GM23338 (cell line): ENCODE results near the gene SLC2A1. TPM values are rescaled to one million over a fixed set of nuclear protein-coding genes. Genes with fewer than 3 reads are reported as not detected.

Experiments used
- ATAC-seq: fragments of 200-7000 bp; cut with Tn5 transposase; 3 replicates; pipeline ENCODE4 v1.9.1; 2020
- DNase-seq: peaks from one replicate; pipeline ENCODE4 v3.0.0-alpha.2; 2015; ENCODE audit warnings: low spot score
- H2AFZ ChIP-seq: fragments of 200-600 bp; sonication (generic); 2 replicates; pipeline ENCODE4 v1.8.0; 2016; ENCODE audit warnings: antibody characterized with exemption, mild to moderate bottlenecking, moderate library complexity
- H3F3A ChIP-seq: fragments of 200-600 bp; sonication (generic); replicated peaks from 2 replicates; pipeline ENCODE4 v1.8.0; 2017; ENCODE audit warnings: antibody characterized with exemption, mixed run types, low read depth
- H3K27ac ChIP-seq: fragments of 200-600 bp; sonication (generic); 2 replicates; pipeline ENCODE4 v1.6.1; 2016; ENCODE audit warnings: low read depth
- H3K27me3 ChIP-seq: fragments of 200-600 bp; sonication (generic); 2 replicates; pipeline ENCODE4 v1.8.0; 2016; ENCODE audit warnings: mild to moderate bottlenecking, mixed run types, moderate library complexity; ENCODE audit not compliant: insufficient read depth
- H3K36me3 ChIP-seq: fragments of 200-600 bp; sonication (generic); 2 replicates; pipeline ENCODE4 v1.8.0; 2016; ENCODE audit warnings: mild to moderate bottlenecking; ENCODE audit not compliant: insufficient read depth
- H3K4me1 ChIP-seq: fragments of 200-600 bp; sonication (generic); 2 replicates; pipeline ENCODE4 v1.8.0; 2016; ENCODE audit warnings: mild to moderate bottlenecking, moderate library complexity; ENCODE audit not compliant: insufficient read depth
- H3K4me2 ChIP-seq: fragments of 200-600 bp; sonication (generic); 2 replicates; pipeline ENCODE4 v1.7.1; 2017; ENCODE audit warnings: mixed run types
- H3K4me3 ChIP-seq: fragments of 200-600 bp; sonication (generic); 2 replicates; pipeline ENCODE4 v1.6.1; 2016; ENCODE audit warnings: mixed run types
- H3K79me2 ChIP-seq: fragments of 200-600 bp; sonication (generic); replicated peaks from 2 replicates; pipeline ENCODE4 v1.8.0; 2017; ENCODE audit warnings: mild to moderate bottlenecking; ENCODE audit not compliant: insufficient read depth
- H3K9me2 ChIP-seq: fragments of 200-600 bp; sonication (generic); 2 replicates; pipeline ENCODE4 v1.8.0; 2017; ENCODE audit not compliant: insufficient read depth
- H4K20me1 ChIP-seq: fragments of 200-600 bp; sonication (generic); replicated peaks from 2 replicates; pipeline ENCODE4 v1.8.0; 2017; ENCODE audit warnings: mild to moderate bottlenecking; ENCODE audit not compliant: insufficient read depth
- H3K27ac Mint-ChIP-seq: 2 replicates; pipeline ENCODE4 v1.8.0; 2020; ENCODE audit warnings: inconsistent platforms, mild to moderate bottlenecking, moderate library complexity, mixed read lengths
- H3K27me3 Mint-ChIP-seq: 3 replicates; pipeline ENCODE4 v1.8.0; 2022; ENCODE audit warnings: low read depth, mild to moderate bottlenecking, moderate library complexity, mixed read lengths, inconsistent platforms; ENCODE audit not compliant: insufficient read depth, poor library complexity
- H3K36me3 Mint-ChIP-seq: 3 replicates; pipeline ENCODE4 v1.8.0; 2021; ENCODE audit warnings: low read depth, mild to moderate bottlenecking, inconsistent platforms, moderate library complexity, mixed read lengths
- H3K4me1 Mint-ChIP-seq: 3 replicates; pipeline ENCODE4 v1.8.0; 2020; ENCODE audit warnings: mild to moderate bottlenecking, inconsistent platforms, mixed read lengths
- H3K4me3 Mint-ChIP-seq: 3 replicates; pipeline ENCODE4 v1.8.0; 2021; ENCODE audit warnings: moderate library complexity, mild to moderate bottlenecking, inconsistent platforms, mixed read lengths
- H3K9me3 Mint-ChIP-seq: 3 replicates; pipeline ENCODE4 v1.8.0; 2020; ENCODE audit warnings: moderate library complexity, mild to moderate bottlenecking, inconsistent platforms, mixed read lengths
- CREB1 ChIP-seq: fragments of 250-450 bp; sonication (Bioruptor Pico); IDR thresholded peaks from 2 replicates; pipeline ENCODE4 v1.5.0; 2020; ENCODE audit warnings: low read depth, mild to moderate bottlenecking, moderate library complexity
- CTCF ChIP-seq, 2 experiments: fragments of 200-600 bp in 1 of 2; sonication (generic) in 1 of 2; conservative IDR thresholded peaks; 2 replicates each; pipeline versions ENCODE4 v1.5.1 to v1.6.1; 2016 to 2017; ENCODE audit warnings: antibody characterized with exemption in 2 of 2, low read depth in 2 of 2, mild to moderate bottlenecking in 2 of 2, moderate library complexity in 1 of 2
- EZH2 ChIP-seq: fragments of 200-600 bp; sonication (generic); IDR thresholded peaks from one replicate; pipeline ENCODE4 v1.8.0; 2017; ENCODE audit warnings: antibody characterized with exemption, mild to moderate bottlenecking, low read depth; ENCODE audit not compliant: unreplicated experiment
- EZH2phosphoT487 ChIP-seq: fragments of 200-600 bp; sonication (generic); IDR thresholded peaks from one replicate; pipeline ENCODE4 v1.8.1; 2018; ENCODE audit warnings: antibody characterized with exemption; ENCODE audit not compliant: unreplicated experiment
- JUNB ChIP-seq: IDR thresholded peaks from one replicate; pipeline ENCODE4 v1.6.1; 2016; ENCODE audit warnings: antibody characterized with exemption; ENCODE audit not compliant: unreplicated experiment
- NANOG ChIP-seq: IDR thresholded peaks from 2 replicates; pipeline ENCODE4 v1.6.1; 2016; ENCODE audit warnings: antibody characterized with exemption, borderline replicate concordance
- POLR2AphosphoS5 ChIP-seq: IDR thresholded peaks from 2 replicates; pipeline ENCODE4 v1.6.1; 2016; ENCODE audit warnings: antibody characterized with exemption, low read depth
- STAT1 ChIP-seq: IDR thresholded peaks from one replicate; pipeline ENCODE4 v1.6.1; 2016; ENCODE audit warnings: antibody characterized with exemption; ENCODE audit not compliant: unreplicated experiment
- ZNF114 ChIP-seq: fragments of 250-450 bp; sonication (Bioruptor Pico); IDR thresholded peaks from 2 replicates; pipeline ENCODE4 v1.5.0; 2020; ENCODE audit warnings: mild to moderate bottlenecking, moderate library complexity
- ZNF331 ChIP-seq: fragments of 250-450 bp; sonication (Bioruptor Pico); IDR thresholded peaks from 2 replicates; pipeline ENCODE4 v1.5.0; 2020; ENCODE audit warnings: low read depth, mild to moderate bottlenecking, moderate library complexity
- polyA plus RNA-seq: library from polyadenylated mRNA; unstranded; fragments of >200 nt; fragmentation: Nextera tagmentation; extraction: Ambion mirVana; gene quantifications from 2 replicates; pipeline ENCODE4 v1.2.1, GENCODE V29; 2016
- total RNA-seq: library from RNA; depleted of rRNA; stranded (reverse); fragments of >200 nt; shearing (Covaris generic); gene quantifications from 2 replicates; pipeline ENCODE4 v1.2.3, GENCODE V29; 2014
- TF ChIP-seq, protein P1 (sequence below): fragments of 250-450 bp; sonication (Bioruptor Pico); IDR thresholded peaks from 2 replicates; pipeline ENCODE4 v1.5.0; 2020; ENCODE audit warnings: mild to moderate bottlenecking, moderate library complexity
- TF ChIP-seq, protein P2 (sequence below): IDR thresholded peaks from one replicate; pipeline ENCODE4 v1.6.1; 2018; ENCODE audit warnings: antibody characterized with exemption; ENCODE audit not compliant: unreplicated experiment
- TF ChIP-seq, protein P3 (sequence below): IDR thresholded peaks from 2 replicates; pipeline ENCODE4 v1.6.1; 2016; ENCODE audit warnings: antibody characterized with exemption

Gene SLC2A1
- total and polyA plus RNA-seq, 2 experiments from 2014 or later = 66.1 to 305 TPM

DNA sequence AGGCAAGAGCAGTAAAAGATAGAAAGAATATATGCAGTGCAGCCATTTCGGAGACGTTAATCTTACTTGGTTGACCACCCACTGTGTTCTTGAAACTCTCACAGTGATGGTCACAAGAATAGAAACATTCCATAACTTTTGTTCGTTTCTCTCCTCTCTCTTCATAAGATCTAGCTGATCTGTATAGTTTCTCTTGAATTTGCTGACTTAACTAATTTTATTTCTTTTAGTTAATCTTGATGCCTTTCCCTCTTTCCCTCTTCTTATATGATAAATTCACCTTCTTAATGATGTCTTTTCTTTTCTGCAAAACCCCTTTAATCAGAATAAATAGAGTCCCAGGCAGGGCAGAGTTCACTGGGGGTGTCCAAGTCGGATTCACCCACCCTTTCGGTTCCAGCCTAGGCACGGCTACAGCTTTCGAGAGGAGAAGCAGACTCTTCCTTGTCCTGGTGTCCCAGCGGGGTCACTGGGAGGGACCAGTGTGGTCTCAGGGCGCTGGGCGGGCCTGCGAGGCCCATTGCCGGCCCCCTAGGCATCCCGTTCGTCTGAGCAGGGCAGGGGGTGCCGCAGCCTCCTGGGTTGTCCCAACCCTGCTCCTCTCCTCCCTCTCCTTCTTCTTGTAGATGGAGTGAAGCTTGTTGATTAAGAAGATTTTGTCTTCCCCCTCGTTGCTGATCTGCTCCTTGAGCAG is 72.5 kb downstream of the SLC2A1 start:
- Histone ChIP-seq H2AFZ (0 out of 2 replicates have a peak overlapping the region, but pooled peaks have one; percentile 66), H3K36me3 (no peaks in the 10 kb centered on the region), H3K79me2 (no peaks in the 10 kb centered on the region), H3K4me1 (no peaks in the 10 kb centered on the region), H3K27me3 (no peaks in the 10 kb centered on the region), H3K4me3 (no peak overlapping the region), H3K9me2 (no peaks in the 10 kb centered on the region), H4K20me1 (no peaks in the 10 kb centered on the region), H3K4me2 (no peak overlapping the region), H3K27ac (no peak overlapping the region), H3F3A (no peaks in the 10 kb centered on the region)
- H3K27ac Mint-ChIP-seq = no peak overlapping the region
- 0 out of 3 replicates have a peak, but pooled peaks cover 3% of the 10 kb centered on the region for H3K9me3 Mint-ChIP-seq
- no peak overlapping the region for H3K4me3 Mint-ChIP-seq
- TF ChIP-seq NANOG = no peak
- TF ChIP-seq, protein P1, sequence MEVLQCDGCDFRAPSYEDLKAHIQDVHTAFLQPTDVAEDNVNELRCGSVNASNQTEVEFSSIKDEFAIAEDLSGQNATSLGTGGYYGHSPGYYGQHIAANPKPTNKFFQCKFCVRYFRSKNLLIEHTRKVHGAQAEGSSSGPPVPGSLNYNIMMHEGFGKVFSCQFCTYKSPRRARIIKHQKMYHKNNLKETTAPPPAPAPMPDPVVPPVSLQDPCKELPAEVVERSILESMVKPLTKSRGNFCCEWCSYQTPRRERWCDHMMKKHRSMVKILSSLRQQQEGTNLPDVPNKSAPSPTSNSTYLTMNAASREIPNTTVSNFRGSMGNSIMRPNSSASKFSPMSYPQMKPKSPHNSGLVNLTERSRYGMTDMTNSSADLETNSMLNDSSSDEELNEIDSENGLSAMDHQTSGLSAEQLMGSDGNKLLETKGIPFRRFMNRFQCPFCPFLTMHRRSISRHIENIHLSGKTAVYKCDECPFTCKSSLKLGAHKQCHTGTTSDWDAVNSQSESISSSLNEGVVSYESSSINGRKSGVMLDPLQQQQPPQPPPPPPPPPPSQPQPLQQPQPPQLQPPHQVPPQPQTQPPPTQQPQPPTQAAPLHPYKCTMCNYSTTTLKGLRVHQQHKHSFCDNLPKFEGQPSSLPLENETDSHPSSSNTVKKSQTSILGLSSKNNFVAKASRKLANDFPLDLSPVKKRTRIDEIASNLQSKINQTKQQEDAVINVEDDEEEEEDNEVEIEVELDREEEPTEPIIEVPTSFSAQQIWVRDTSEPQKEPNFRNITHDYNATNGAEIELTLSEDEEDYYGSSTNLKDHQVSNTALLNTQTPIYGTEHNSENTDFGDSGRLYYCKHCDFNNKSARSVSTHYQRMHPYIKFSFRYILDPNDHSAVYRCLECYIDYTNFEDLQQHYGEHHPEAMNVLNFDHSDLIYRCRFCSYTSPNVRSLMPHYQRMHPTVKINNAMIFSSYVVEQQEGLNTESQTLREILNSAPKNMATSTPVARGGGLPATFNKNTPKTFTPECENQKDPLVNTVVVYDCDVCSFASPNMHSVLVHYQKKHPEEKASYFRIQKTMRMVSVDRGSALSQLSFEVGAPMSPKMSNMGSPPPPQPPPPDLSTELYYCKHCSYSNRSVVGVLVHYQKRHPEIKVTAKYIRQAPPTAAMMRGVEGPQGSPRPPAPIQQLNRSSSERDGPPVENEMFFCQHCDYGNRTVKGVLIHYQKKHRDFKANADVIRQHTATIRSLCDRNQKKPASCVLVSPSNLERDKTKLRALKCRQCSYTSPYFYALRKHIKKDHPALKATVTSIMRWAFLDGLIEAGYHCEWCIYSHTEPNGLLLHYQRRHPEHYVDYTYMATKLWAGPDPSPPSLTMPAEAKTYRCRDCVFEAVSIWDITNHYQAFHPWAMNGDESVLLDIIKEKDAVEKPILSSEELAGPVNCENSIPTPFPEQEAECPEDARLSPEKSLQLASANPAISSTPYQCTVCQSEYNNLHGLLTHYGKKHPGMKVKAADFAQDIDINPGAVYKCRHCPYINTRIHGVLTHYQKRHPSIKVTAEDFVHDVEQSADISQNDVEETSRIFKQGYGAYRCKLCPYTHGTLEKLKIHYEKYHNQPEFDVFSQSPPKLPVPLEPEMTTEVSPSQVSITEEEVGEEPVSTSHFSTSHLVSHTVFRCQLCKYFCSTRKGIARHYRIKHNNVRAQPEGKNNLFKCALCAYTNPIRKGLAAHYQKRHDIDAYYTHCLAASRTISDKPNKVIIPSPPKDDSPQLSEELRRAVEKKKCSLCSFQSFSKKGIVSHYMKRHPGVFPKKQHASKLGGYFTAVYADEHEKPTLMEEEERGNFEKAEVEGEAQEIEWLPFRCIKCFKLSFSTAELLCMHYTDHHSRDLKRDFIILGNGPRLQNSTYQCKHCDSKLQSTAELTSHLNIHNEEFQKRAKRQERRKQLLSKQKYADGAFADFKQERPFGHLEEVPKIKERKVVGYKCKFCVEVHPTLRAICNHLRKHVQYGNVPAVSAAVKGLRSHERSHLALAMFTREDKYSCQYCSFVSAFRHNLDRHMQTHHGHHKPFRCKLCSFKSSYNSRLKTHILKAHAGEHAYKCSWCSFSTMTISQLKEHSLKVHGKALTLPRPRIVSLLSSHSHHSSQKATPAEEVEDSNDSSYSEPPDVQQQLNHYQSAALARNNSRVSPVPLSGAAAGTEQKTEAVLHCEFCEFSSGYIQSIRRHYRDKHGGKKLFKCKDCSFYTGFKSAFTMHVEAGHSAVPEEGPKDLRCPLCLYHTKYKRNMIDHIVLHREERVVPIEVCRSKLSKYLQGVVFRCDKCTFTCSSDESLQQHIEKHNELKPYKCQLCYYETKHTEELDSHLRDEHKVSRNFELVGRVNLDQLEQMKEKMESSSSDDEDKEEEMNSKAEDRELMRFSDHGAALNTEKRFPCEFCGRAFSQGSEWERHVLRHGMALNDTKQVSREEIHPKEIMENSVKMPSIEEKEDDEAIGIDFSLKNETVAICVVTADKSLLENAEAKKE = no peak
- no peak for TF ChIP-seq ZNF331 (CRISPR knock-in tag)
- TF ChIP-seq CTCF (conservative IDR thresholded peaks at IDR 0.05; ENCODE audit: low read depth in 2 of 2) = no peak
- TF ChIP-seq EZH2phosphoT487 = no peak
- no peak for TF ChIP-seq EZH2
- no peak for TF ChIP-seq STAT1
- TF ChIP-seq, protein P2, sequence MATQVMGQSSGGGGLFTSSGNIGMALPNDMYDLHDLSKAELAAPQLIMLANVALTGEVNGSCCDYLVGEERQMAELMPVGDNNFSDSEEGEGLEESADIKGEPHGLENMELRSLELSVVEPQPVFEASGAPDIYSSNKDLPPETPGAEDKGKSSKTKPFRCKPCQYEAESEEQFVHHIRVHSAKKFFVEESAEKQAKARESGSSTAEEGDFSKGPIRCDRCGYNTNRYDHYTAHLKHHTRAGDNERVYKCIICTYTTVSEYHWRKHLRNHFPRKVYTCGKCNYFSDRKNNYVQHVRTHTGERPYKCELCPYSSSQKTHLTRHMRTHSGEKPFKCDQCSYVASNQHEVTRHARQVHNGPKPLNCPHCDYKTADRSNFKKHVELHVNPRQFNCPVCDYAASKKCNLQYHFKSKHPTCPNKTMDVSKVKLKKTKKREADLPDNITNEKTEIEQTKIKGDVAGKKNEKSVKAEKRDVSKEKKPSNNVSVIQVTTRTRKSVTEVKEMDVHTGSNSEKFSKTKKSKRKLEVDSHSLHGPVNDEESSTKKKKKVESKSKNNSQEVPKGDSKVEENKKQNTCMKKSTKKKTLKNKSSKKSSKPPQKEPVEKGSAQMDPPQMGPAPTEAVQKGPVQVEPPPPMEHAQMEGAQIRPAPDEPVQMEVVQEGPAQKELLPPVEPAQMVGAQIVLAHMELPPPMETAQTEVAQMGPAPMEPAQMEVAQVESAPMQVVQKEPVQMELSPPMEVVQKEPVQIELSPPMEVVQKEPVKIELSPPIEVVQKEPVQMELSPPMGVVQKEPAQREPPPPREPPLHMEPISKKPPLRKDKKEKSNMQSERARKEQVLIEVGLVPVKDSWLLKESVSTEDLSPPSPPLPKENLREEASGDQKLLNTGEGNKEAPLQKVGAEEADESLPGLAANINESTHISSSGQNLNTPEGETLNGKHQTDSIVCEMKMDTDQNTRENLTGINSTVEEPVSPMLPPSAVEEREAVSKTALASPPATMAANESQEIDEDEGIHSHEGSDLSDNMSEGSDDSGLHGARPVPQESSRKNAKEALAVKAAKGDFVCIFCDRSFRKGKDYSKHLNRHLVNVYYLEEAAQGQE = no peak
- TF ChIP-seq POLR2AphosphoS5 = no peak
- TF ChIP-seq JUNB = no peak
- TF ChIP-seq ZNF114 (CRISPR knock-in tag) = no peak
- TF ChIP-seq, protein P3, sequence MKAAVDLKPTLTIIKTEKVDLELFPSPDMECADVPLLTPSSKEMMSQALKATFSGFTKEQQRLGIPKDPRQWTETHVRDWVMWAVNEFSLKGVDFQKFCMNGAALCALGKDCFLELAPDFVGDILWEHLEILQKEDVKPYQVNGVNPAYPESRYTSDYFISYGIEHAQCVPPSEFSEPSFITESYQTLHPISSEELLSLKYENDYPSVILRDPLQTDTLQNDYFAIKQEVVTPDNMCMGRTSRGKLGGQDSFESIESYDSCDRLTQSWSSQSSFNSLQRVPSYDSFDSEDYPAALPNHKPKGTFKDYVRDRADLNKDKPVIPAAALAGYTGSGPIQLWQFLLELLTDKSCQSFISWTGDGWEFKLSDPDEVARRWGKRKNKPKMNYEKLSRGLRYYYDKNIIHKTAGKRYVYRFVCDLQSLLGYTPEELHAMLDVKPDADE = no peak
- no peak for TF ChIP-seq CREB1 (CRISPR knock-in tag)
- no peaks in the 10 kb centered on the region for H3K27me3 Mint-ChIP-seq
- H3K36me3 Mint-ChIP-seq = no peaks in the 10 kb centered on the region
- DNase-seq (no peak), ATAC-seq (no peak)
- H3K4me1 Mint-ChIP-seq = no peaks in the 10 kb centered on the region
